Left lung (tissue), 10 donors: ENCODE measurements around the gene RAP1GAP2. TPM values are rescaled to one million over a fixed set of nuclear protein-coding genes. Genes with fewer than 3 reads are reported as not detected.
"Not testable (repeated sequence)": the region's sequence is repeated elsewhere in the genome, so short reads cannot be mapped to it uniquely, and the experiment has no call there.

Experiments
- ATAC-seq: fragments of 200-7000 bp; cut with Tn5 transposase; one replicate; pipeline ENCODE4 v1.9.1; 2020; ENCODE audit warnings: moderate library complexity
- DNase-seq, 4 donors: peaks; one replicate each; pipeline ENCODE4 v3.0.0-alpha.2; 2013 to 2020
- H3K27ac ChIP-seq, 2 donors: fragments of 200-600 bp; sonication (generic) in 1 of 2; one replicate each; pipeline versions ENCODE4 v1.5.0 to v1.8.0; 2020 to 2021
- H3K27me3 ChIP-seq, 2 donors: fragments of 200-600 bp; sonication (generic) in 1 of 2; one replicate each; pipeline versions ENCODE4 v1.5.0 to v1.8.0; 2020 to 2021
- H3K36me3 ChIP-seq, 2 donors: fragments of 200-600 bp; sonication (generic) in 1 of 2; one replicate each; pipeline versions ENCODE4 v1.5.0 to v1.8.0; 2020 to 2021
- H3K4me1 ChIP-seq, 2 donors: fragments of 200-600 bp; one replicate each; pipeline ENCODE4 v1.8.0; 2021
- H3K4me3 ChIP-seq, 2 donors: fragments of 200-600 bp; sonication (generic) in 1 of 2; one replicate each; pipeline versions ENCODE4 v1.5.0 to v1.8.0; 2020 to 2021; ENCODE audit warnings: mild to moderate bottlenecking in 1 of 2
- H3K9me3 ChIP-seq, 2 donors: fragments of 200-600 bp; sonication (generic) in 1 of 2; one replicate each; pipeline versions ENCODE4 v1.5.0 to v1.8.0; 2020 to 2021
- intact Hi-C, 2 donors: fragments of 100-400 bp; cut with DNase I; formaldehyde crosslinking; loops; one replicate each; pipeline versions ENCODE4 v1.11.2 to v1.14.2; 2022
- polyA plus RNA-seq, 6 donors: library from polyadenylated mRNA; unstranded; fragments of 120-200 nt; gene quantifications; one replicate each; pipeline ENCODE4 v1.2.1, GENCODE V29; 2013; ENCODE audit not compliant: insufficient read length in 6 of 6
- total RNA-seq, 2 donors: library from RNA; stranded (reverse); fragmentation: NEBNext Ultra II Directional; extraction: Animal tissue kit (Norgen Biotek cat#: 25700); gene quantifications; one replicate each; pipeline ENCODE4 v1.2.1, GENCODE V29; 2021
- TF ChIP-seq, protein P1 (sequence below), 2 donors: fragments of 200-600 bp; sonication (generic) in 1 of 2; IDR thresholded peaks; one replicate each; pipeline versions ENCODE4 v1.5.0 to v1.8.0; 2021; ENCODE audit warnings: antibody characterized with exemption in 2 of 2
- donor health status: DM: no; HTN: yes; CAD: no.
- donor health status: DM: no; HTN: no; CAD: no.

The RAP1GAP2 gene
- total and polyA plus RNA-seq, 8 donors = 8.0 to 14.5 (median 9.7) TPM

DNA sequence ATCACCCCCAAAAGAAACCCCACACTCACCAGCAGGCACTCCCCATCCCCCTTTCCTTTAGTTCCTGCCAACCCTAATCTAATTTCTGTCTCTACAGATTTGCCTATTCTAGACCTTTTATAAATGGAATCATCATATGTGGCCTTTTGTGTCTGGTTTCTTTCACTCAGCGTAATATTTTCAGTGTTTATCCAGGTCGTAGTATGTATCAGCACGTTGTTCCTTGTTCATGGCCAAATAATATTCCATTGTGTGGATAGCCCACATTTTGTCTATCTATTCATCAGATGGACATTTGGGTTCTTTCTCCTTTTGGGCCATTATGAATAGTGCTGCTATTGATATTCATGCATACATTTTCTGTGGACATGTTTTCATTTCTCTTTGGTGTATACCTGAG is 193.6 kb downstream of the RAP1GAP2 start:
- Histone ChIP-seq H3K4me1 (no peaks in the 10 kb centered on the region), H3K36me3 (peaks cover 0 to 41% of the 10 kb centered on the region in 2 donors), H3K27ac (no peak overlapping the region), H3K9me3 (no peaks in the 10 kb centered on the region), H3K4me3 (no peak overlapping the region), H3K27me3 (no peaks in the 10 kb centered on the region)
- ATAC-seq = no peak
- TF ChIP-seq, protein P1, sequence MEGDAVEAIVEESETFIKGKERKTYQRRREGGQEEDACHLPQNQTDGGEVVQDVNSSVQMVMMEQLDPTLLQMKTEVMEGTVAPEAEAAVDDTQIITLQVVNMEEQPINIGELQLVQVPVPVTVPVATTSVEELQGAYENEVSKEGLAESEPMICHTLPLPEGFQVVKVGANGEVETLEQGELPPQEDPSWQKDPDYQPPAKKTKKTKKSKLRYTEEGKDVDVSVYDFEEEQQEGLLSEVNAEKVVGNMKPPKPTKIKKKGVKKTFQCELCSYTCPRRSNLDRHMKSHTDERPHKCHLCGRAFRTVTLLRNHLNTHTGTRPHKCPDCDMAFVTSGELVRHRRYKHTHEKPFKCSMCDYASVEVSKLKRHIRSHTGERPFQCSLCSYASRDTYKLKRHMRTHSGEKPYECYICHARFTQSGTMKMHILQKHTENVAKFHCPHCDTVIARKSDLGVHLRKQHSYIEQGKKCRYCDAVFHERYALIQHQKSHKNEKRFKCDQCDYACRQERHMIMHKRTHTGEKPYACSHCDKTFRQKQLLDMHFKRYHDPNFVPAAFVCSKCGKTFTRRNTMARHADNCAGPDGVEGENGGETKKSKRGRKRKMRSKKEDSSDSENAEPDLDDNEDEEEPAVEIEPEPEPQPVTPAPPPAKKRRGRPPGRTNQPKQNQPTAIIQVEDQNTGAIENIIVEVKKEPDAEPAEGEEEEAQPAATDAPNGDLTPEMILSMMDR (IDR thresholded peaks at IDR 0.05) = no peak
- intact Hi-C loops = no loop called here
- no peak for DNase-seq

DNA sequence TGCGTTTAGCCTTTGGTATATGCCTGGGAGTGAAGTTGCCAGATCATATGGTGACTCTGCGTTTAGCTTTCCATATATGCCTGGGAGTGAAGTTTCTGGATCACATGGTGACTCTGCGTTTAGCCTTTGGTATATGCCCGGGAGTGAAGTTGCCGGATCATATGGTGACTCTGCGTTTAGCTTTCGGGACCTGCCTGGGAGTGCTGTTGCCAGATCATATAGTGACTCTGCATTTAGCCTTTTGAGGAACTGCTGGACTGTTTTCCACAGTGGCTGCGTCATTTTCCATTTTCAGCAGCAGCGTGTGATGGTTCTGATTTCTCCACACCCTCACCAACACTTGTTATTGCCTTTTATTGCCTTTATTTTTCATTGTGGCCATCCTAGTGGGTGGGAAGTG is 194.2 kb downstream of the RAP1GAP2 start:
- intact Hi-C loops = no loop called here
- no peaks in the 10 kb centered on the region for H3K4me1 ChIP-seq
- ATAC-seq (peak; percentile 63), DNase-seq (peak in 2 of 4 donors; percentile 23 to 57)
- H3K9me3 ChIP-seq = no peaks in the 10 kb centered on the region
- H3K27me3 ChIP-seq = no peaks in the 10 kb centered on the region
- H3K36me3 ChIP-seq = peaks cover 0 to 41% of the 10 kb centered on the region in 2 donors
- TF ChIP-seq, protein P1 (IDR thresholded peaks at IDR 0.05) = no peak
- H3K27ac ChIP-seq = no peak overlapping the region
- H3K4me3 ChIP-seq = no peak overlapping the region

DNA sequence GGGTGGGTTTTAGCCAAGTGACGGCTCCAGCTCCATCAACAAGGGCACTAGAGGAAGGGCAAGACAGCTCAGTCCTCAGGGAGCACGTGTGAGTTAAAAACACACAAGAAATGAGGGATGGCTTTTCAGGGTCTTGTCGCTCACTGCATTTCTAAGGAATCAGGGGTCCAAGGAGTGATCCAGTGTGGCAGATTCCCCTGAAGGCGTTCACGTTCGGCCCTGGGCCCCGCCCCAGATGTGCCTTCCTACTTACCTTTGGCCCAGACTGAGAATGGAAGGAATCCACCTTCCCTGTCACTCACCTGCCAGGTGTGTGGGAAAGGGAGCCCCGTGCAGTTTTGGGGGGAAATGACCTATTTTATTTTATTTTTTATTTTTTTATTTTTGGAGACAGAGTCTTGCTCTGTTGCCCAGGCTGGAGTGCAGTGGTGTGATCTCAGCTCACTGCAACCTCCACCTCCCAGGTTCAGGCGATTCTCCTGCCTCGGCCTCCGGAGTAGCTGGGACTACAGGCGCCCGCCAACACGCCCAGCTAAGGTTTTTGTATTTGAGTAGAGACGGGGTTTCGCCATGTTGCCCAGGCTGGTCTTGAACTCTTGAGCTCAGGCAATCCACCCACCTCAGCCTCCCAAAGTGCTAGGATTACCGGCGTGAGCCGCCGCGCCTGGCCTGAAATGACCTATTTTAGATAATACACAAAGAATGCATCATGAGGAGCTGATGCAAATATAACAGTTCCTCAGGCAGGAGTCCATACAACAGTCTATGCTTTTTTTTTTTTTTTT is 195.3 kb downstream of the RAP1GAP2 start:
- intact Hi-C loops, H3K27me3 ChIP-seq, H3K27ac ChIP-seq, ATAC-seq, H3K4me1 ChIP-seq, H3K4me3 ChIP-seq, H3K9me3 ChIP-seq: not testable (repeated sequence)
- H3K36me3 ChIP-seq = peaks cover 0 to 43% of the 10 kb centered on the region in 2 donors
- DNase-seq = peak in 1 of 4 donors; percentile 34

DNA sequence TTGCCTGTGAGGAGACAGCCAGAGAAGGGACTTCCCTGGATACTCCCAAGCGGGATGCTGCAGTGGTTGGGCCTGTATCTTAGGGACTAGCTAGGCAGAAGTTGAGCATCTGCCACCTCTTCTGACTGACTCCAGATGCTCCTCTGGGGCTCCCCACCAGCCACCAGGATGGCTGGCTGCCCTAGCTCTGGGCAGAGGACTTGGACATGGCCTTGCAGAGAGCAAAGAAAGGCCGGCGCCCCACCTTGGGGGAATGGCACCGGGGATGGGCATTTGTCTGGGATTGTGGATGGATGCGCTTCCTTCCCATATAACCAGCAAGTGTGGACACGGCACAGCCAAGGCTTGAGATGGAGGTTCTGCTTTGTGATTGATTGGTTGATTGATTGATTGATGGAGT is 198.2 kb downstream of the RAP1GAP2 start:
- TF ChIP-seq, protein P1 (IDR thresholded peaks at IDR 0.05) = no peak
- intact Hi-C loops = no loop called here
- Histone ChIP-seq H3K4me3 (no peak overlapping the region), H3K27ac (no peak overlapping the region), H3K36me3 (peaks cover 0 to 56% of the 10 kb centered on the region in 2 donors), H3K27me3 (no peaks in the 10 kb centered on the region), H3K9me3 (no peaks in the 10 kb centered on the region), H3K4me1 (no peaks in the 10 kb centered on the region)
- DNase-seq (peak in 1 of 4 donors; percentile 40), ATAC-seq (no peak)

DNA sequence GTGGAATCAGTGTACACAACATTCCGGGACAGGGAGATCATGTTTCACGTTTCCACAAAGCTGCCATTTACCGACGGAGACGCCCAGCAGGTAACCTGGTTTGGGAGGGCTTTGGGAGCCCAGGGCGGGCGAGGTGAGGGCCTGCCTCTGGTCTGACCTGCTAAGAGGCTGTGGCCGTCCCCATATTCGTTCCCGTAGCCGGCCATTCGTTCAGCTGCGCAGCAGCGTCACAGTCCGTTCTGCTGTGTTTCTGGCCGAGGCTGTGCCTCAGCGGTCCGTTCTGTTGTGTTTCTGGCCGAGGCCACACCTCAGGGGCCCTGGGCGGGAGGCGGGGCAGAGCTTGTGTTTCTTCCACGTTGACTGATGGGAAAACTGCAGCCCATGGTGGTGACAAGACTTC is 199.1 kb downstream of the RAP1GAP2 start:
- TF ChIP-seq, protein P1 (IDR thresholded peaks at IDR 0.05) = no peak
- Histone ChIP-seq H3K4me3 (no peak overlapping the region), H3K9me3 (no peaks in the 10 kb centered on the region), H3K27me3 (no peaks in the 10 kb centered on the region), H3K4me1 (no peaks in the 10 kb centered on the region), H3K36me3 (peaks cover 0 to 56% of the 10 kb centered on the region in 2 donors), H3K27ac (no peak overlapping the region)
- DNase-seq (peak in 1 of 4 donors; percentile 62), ATAC-seq (no peak)
- intact Hi-C loops = no loop called here
